HG02852 (cell line): Measurements from ENCODE around the gene IDI1.
"Not testable (repeated sequence)": the region's sequence is repeated elsewhere in the genome, so short reads cannot be mapped to it uniquely, and the experiment has no call there.

Experiments used
- ATAC-seq: cut with Tn5 transposase; IDR thresholded peaks from one replicate; pipeline ENCODE4 v1.9.1; 2021; ENCODE audit warnings: mild to moderate bottlenecking, moderate library complexity; ENCODE audit not compliant: unreplicated experiment

IDI1 gene

DNA sequence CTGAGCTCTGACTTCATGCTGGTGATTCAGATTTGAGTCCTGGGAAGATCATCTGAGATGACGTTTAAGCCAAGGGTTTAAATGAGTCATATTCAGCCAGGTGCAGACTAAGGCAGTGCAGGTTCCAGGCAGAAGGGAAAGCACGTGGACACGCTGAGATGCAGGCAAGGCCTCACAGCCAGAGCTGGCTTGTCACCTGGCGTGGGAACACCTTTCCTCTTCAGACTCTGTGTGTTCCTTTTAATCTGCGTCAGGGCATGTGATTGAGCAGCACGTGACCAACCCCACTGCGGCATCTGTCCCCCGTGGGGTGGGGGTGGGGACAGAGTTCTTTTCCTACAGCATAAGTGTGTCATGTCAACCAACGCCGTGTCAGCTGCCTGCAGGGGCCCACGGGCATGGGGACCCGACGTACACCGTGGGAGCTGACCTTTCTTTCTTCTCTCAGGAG, 12.6 kb downstream of the IDI1 start:
- ATAC-seq, result peak; percentile 81

DNA sequence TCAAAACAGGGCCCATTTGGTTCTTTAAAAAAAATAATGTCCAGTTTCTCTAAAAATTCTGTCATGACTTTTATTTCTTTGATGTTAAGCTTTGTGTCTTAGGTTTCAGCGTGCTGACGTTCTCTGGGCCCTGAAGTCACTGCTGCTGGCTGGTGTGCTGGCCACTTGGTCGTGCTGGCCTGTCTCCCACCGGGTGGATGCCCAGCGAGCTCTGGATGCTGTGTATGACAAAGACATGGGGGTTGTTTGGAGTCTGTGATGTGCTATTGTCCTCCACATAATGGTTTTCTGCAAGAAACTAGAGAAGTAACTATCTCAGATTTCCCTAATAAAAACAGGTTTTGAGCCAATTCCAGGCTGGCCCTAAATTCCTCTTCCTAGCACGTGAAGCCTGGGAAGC, 13.7 kb downstream of the IDI1 start:
- no peak for ATAC-seq

DNA sequence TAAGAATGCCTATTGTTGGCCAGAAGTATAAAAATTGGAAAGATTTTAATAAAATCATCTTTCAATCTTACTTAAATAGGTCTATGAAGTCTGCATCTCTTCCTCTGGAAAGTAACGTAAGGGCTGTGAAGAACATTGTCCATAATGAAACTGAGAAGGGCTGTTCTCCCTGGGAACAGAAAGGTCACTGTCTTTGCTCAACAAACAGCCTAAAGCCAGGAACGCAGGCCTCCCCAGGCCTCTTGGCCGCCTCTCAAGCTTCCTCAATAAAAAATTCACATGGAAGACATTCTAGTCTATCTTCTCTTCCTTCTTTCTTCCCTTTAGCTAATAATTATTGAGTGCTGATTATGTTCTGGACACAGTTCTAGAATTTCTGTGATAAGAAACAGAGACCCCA, 14.2 kb downstream of the IDI1 start:
- no peak for ATAC-seq

GRCh38 chr10:1033601-1034000, 15.3 kb downstream of the IDI1 start:
- no peak for ATAC-seq

DNA sequence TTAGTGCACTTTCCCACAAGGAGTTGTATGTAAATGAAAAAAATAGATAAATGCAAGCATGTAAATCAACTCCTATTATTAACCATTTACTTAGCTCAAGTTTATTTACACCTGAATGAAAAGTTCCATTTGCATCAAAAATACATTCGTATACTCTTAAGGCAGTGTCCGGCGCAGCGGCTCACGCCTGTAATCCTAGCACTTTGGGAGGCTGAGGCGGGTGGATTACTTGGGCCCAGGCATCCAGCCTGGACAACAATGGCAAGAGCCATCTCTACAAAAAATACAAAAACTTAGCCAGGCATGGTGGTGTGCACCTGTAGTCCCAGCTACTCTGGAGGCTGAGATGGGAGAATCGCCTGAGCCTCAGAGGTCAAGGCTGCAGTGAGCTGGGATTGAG, 19.1 kb downstream of the IDI1 start:
- ATAC-seq, result no peak

DNA sequence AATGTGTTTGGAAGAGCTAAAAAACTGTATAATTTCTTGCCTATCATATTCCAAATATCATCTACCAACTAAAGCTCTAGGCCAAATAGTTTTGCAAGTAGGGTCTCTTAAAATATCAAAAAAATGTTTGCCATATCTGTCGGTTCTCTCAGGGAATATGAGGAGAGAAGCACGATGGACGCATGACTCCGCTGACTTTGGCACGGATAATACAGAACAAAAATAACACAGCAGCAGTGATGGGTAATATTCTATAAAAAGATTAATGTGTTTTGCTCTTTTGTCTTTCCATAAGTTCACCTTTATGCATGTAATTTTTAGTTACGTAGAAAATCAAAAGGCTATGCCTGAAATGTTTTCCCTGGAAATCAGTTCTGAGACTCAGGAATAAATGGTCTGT, 22.3 kb downstream of the IDI1 start:
- ATAC-seq, result no peak

DNA sequence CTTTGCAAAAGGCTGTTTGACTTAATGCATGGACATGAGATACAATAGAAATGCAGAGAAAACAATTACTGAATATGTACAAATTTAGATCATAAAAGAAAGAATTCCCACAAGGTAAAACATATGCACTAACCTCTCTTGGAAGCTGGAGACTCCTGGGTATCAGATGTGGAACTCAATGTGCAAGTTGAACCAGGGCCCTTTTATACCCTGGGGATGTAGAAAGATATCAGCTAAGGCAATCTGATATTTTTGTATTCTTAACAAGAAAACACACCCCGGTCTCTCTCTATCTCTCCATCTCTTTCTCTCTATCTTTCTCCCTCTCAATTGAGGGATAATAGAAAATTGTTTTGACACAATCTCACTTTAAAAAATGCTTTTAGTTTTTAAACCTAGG, 23.2 kb downstream of the IDI1 start, which contains the start of gene IDI2:
Gene IDI2, minus strand, starts transcription at position 177 of the 400 bp plus-strand sequence. CDS start 1,136 bp downstream, outside the sequence.
- no peak for ATAC-seq

GRCh38 chr10:1024103-1024502, 24.8 kb downstream of the IDI1 start:
- ATAC-seq, result no peak

DNA sequence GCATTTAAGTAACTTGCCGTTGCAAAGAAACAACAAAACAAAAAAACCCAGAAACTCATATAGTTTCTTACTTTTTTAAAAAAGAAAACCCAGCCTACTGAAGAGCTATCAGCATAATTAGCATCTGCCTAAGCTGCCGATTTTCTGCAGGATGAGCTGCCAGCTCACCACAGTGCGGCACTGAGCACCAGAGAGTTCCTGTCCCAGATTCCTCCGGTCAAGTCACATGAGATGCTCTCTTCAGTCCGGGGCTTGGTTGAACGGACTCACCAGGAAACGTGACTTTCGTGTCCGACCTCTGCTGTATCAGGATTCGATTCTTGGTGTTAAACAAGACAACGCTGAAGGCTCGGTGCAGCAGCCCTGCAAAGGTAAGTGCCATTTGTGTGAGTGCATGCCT, 26.5 kb downstream of the IDI1 start:
- ATAC-seq, result no peak

- no peak for ATAC-seq
These were observed 28.0 kb downstream of the IDI1 start for GRCh38 chr10:1020958-1021357.

DNA sequence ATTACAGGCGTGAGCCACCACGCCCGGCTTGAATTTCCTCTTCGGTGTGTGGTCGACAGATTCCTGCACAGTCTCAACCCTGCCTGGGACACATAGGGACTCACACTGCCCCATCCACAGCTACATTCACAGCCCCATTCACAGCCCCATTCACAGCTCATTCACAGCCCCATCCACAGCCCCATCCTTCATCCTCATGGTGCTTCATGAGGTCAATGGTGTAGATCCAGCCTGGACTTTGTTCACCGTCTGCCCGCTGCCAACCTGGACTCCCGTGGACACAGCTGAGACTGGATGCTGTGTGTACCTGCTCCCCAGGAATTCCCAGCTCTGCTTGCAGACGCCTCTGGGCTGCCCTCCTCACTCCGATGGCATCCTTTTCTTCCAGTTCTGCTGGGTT, 28.5 kb downstream of the IDI1 start:
- no peak for ATAC-seq

DNA sequence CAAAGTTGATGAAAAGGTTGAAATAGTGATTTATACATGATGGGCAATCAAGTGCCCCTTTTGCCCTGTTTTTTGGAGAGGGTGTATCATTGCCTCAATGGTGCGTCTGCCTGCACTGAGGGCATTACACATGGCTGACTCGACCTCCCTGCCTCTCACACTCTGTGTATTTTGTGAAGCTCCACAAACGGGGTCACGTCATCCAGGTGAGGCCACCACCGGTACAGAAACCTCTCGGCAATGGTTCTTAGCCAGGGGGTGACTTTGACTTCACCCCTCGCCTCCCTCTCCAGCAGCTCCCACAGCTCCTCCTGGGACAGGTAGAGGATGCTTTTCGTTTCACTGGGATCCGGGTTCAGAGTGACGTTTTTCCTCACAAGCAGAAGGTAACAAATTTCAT, 29.6 kb downstream of the IDI1 start:
- no peak for ATAC-seq

DNA sequence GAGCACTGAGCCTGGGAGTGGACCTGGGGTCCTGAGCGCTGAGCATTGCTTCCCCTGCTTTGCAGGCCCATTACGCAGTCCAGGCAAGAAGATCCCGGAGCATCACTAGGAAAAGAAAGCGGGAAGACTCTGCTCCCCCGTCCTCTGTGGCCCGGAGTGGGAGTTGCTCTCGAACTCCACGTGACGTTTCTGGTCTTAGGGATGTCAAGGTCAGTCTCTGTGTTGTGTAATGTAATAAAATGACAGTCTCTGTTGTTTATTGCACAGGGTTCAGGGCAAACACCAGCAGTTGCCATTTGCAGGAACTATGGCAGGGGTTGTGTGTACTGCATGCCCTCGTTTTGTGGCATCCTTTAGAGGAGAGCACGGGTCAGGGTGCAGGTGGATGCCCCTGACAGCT, 33.2 kb downstream of the IDI1 start:
- ATAC-seq, result no peak

DNA sequence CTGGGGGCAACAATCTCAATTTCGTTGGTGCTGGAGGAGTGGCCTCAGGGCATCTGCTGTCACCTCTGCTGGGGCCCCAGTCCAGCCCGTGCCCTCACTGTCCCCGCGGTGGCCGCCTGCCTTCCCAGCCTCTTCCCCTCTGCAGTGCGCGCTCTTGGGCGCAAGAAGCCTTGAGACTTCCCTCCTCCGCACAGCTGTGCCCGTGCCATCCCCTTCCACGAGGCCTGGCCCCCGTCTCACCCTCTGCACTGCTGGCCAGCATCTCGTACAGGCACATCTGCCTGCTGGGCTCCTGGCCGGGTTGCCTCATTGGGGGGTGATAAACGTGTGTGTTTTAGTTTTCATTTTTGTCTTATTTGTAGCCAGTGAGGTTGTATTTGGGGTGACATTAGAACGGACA, 37.2 kb downstream of the IDI1 start:
- no peak for ATAC-seq

- no peak for ATAC-seq
These were observed 38.2 kb downstream of the IDI1 start for GRCh38 chr10:1010703-1011102.

- ATAC-seq, result not testable (repeated sequence)
These were observed 39.0 kb downstream of the IDI1 start for GRCh38 chr10:1009947-1010346.

GRCh38 chr10:1009071-1009494, 39.8 kb downstream of the IDI1 start:
- no peak for ATAC-seq

GRCh38 chr10:1007583-1007982, 41.3 kb downstream of the IDI1 start:
- no peak for ATAC-seq

DNA sequence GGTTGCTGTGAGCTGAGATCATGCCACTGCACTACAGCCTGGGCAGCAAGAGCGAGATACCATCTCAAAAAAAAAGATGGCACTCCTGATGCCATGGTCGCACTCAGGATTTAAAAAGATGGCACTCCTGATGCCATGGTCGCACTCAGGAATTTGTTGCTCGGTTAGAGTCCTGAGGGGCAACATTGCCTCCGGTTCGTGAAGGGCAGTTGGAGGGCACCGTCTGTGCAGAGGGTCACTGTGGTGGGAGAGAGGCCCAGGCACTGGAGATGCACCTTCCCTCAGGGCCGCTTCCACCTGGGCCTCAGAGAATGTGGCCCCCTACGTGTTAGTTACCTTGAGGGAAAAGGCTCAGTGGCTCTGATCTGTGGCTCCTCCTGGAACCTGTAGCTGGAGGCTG, 42.3 kb downstream of the IDI1 start:
- no peak for ATAC-seq

DNA sequence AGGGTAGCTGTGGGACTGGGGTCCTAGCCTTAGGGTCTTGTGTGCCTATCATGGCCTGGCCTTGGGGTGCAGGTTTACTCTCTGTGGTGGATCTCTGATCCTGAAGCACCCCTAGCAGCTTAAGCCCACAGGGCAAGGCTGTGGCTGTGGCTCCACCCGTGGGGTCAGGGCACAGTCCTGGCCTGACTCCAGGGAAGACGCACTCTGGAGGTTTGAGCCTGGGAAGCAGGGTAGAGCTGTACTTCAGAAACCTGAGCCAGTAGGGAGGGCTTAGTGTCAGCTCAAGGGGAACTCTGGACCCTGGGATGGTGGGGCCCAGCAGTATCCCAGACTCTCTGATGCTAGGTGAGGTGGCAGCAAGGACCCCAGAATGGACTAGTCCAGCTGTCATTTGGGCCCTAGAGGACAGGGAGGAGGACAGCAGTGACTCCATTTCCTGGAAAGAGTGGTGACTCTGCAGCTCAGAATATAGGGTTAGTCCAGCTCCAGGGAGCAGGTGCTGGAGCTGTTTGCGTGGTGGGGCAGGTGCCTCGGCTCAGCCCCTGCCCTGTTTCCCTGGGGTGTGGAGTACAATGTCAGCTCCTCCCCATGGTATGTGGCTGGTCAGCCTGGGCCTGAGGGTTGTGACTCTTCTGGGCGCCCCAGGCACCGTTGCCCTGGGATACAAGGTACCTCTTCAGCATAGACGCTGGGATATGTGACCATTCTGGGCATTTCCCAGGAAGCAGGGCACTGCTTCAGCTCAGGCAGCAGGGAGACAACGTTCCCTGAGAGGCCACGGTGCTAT, 44.8 kb downstream of the IDI1 start:
- no peak for ATAC-seq

DNA sequence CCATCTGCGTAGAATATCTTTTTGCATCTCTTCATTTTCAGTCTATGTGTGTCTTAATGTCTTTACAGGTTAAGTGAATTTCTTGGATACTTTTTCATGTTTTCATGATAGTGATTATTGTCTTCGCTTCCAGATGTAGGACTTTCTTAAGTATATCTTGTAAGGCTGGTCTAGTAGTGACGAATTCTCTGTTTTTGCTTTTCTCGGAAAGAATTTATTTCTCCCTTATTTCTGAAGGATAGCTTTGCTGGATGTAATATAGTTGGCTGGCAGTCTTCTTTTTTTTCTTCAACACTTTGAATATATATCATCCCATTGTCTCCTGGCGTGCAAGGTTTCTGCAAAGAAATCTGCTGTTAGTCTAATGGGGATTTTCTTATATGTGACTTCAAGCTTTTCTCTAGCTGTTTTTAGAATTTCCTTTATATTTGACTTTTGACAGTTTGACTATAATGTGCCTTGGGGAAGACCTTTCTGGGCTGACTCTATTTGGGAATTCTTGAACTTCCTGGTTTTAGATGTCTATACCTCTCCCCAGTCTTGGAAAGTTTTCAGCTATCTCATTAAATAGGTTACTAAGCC, 46.4 kb downstream of the IDI1 start:
- no peak for ATAC-seq

GRCh38 chr10:997266-998022, 51.5 kb downstream of the IDI1 start:
- no peak for ATAC-seq
